SU-DHL-6 (cell line): ENCODE measurements around the gene SAPCD1.

Source experiments
- H2AFZ ChIP-seq: fragments of 200-600 bp; sonication (generic); 2 replicates; pipeline ENCODE4 v1.6.1; 2014; ENCODE audit warnings: low read depth, mild to moderate bottlenecking, moderate library complexity, mixed read lengths, antibody characterized with exemption, low read length; ENCODE audit not compliant: severe bottlenecking
- H3F3A ChIP-seq: fragments of 200-600 bp; shearing (Covaris generic); 2 replicates; pipeline ENCODE4 v1.6.0; 2016; ENCODE audit warnings: antibody characterized with exemption, mild to moderate bottlenecking; ENCODE audit not compliant: insufficient read depth
- H3K27ac ChIP-seq: fragments of 200-600 bp; sonication (generic); 2 replicates; pipeline ENCODE4 v1.5.1; 2016; ENCODE audit warnings: low read depth, mild to moderate bottlenecking, low read length, moderate library complexity, mixed read lengths
- H3K27me3 ChIP-seq: fragments of 200-600 bp; sonication (generic), shearing (Covaris generic); 2 replicates; pipeline ENCODE4 v1.6.0; 2014; ENCODE audit warnings: mild to moderate bottlenecking, low read length
- H3K36me3 ChIP-seq: fragments of 200-600 bp; sonication (generic); 2 replicates; pipeline ENCODE4 v1.6.1; 2014; ENCODE audit warnings: mild to moderate bottlenecking, low read length, mixed read lengths
- H3K4me2 ChIP-seq: fragments of 300-600, 200-600 bp; shearing (Covaris generic), sonication (generic); 2 replicates; pipeline ENCODE4 v1.6.0; 2014; ENCODE audit warnings: low read length, low read depth, mild to moderate bottlenecking; ENCODE audit not compliant: poor library complexity, severe bottlenecking
- H3K4me3 ChIP-seq: fragments of 200-600 bp; sonication (generic); 2 replicates; pipeline ENCODE4 v1.5.1; 2014; ENCODE audit warnings: antibody characterized with exemption, low read length, mild to moderate bottlenecking, mixed read lengths; ENCODE audit not compliant: insufficient read depth, poor library complexity, severe bottlenecking
- H3K79me2 ChIP-seq: fragments of 200-600 bp; sonication (generic); 2 replicates; pipeline ENCODE4 v1.6.1; 2014; ENCODE audit warnings: mild to moderate bottlenecking, low read length, moderate library complexity; ENCODE audit not compliant: insufficient read depth
- H3K9ac ChIP-seq: fragments of 200-600 bp; sonication (generic); 2 replicates; pipeline ENCODE4 v1.7.0; 2014; ENCODE audit warnings: mild to moderate bottlenecking, low read length
- H3K9me2 ChIP-seq: fragments of 200-600 bp; sonication (generic); replicated peaks from 2 replicates; pipeline ENCODE4 v1.6.1; 2014; ENCODE audit warnings: low read length; ENCODE audit not compliant: insufficient read depth
- H3K9me3 ChIP-seq: fragments of 200-600 bp; sonication (generic); 2 replicates; pipeline ENCODE4 v1.6.1; 2014; ENCODE audit warnings: low read length, mixed read lengths; ENCODE audit not compliant: insufficient read depth
- H4K20me1 ChIP-seq: fragments of 200-600 bp; sonication (generic); 2 replicates; pipeline ENCODE4 v1.6.1; 2014; ENCODE audit warnings: low read depth, mild to moderate bottlenecking, antibody characterized with exemption, low read length, moderate library complexity, mixed read lengths
- CTCF ChIP-seq: fragments of 200-600 bp; sonication (generic); IDR thresholded peaks from one replicate; pipeline ENCODE4 v1.5.1; 2017; ENCODE audit warnings: antibody characterized with exemption, mild to moderate bottlenecking, low read length, moderate library complexity; ENCODE audit not compliant: insufficient read depth, poor library complexity, severe bottlenecking
- EZH2phosphoT487 ChIP-seq: fragments of 200-600 bp; sonication (generic), shearing (Covaris generic); conservative IDR thresholded peaks from 2 replicates; pipeline ENCODE4 v1.6.1; 2018; ENCODE audit warnings: mild to moderate bottlenecking, antibody characterized with exemption, low read length, moderate library complexity, mixed read lengths

SAPCD1 gene

GRCh38 chr6:31742894-31743293 is 19.6 kb upstream of the SAPCD1 start:
- no peaks in the 10 kb centered on the region for H3K9me3 ChIP-seq
- H3K4me2 ChIP-seq, result no peak overlapping the region
- no peak for TF ChIP-seq CTCF
- TF ChIP-seq EZH2phosphoT487, result no peak
- no peak overlapping the region for H3K27ac ChIP-seq
- no peak overlapping the region for H3K4me3 ChIP-seq
- peaks cover 44% of the 10 kb centered on the region for H3F3A ChIP-seq
- H3K79me2 ChIP-seq, result peaks cover 11% of the 10 kb centered on the region; the same call in 1 of the 2 replicates
- H3K36me3 ChIP-seq, result peaks cover 18% of the 10 kb centered on the region
- H4K20me1 ChIP-seq, result no peaks in the 10 kb centered on the region
- H2AFZ ChIP-seq, result no peak overlapping the region
- H3K27me3 ChIP-seq, result no peaks in the 10 kb centered on the region
- no peaks in the 10 kb centered on the region for H3K9me2 ChIP-seq
- H3K9ac ChIP-seq, result no peak overlapping the region

DNA sequence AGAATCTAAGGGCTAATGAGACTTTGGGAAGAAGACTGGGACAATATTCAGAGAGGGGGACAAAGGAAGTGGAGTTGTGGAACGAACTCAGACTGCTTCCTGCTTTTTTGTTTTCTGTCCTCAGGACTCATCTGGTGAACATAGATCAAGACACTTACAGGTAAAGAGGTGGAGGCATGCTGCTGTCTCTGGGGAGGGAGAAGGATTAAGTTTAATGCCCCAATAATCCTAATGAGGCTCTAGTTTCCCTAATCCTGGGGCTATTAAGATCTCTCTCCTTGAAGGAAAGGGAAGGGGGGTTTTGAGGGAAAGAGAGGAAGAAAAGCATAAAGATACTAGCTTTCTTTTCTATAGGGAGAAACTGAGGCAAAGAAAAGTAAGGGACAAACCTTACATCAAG is 18.0 kb upstream of the SAPCD1 start:
- peaks cover 11% of the 10 kb centered on the region; the same call in 1 of the 2 replicates for H3K79me2 ChIP-seq
- H3K27ac ChIP-seq, result no peak overlapping the region
- H3K9ac ChIP-seq, result no peak overlapping the region
- no peaks in the 10 kb centered on the region for H3K9me2 ChIP-seq
- no peak overlapping the region for H3K4me3 ChIP-seq
- H3K36me3 ChIP-seq, result peaks cover 20% of the 10 kb centered on the region
- no peak for TF ChIP-seq CTCF
- no peak for TF ChIP-seq EZH2phosphoT487
- peaks cover 28% of the 10 kb centered on the region for H3F3A ChIP-seq
- H4K20me1 ChIP-seq, result no peaks in the 10 kb centered on the region
- H3K9me3 ChIP-seq, result no peaks in the 10 kb centered on the region
- no peaks in the 10 kb centered on the region for H3K27me3 ChIP-seq
- no peak overlapping the region for H3K4me2 ChIP-seq
- no peak overlapping the region for H2AFZ ChIP-seq

GRCh38 chr6:31749301-31750036 is 13.0 kb upstream of the SAPCD1 start:
- H3K9me3 ChIP-seq, result no peaks in the 10 kb centered on the region
- H3K9me2 ChIP-seq, result no peaks in the 10 kb centered on the region
- no peak for TF ChIP-seq CTCF
- TF ChIP-seq EZH2phosphoT487, result no peak
- H3K9ac ChIP-seq, result no peak overlapping the region
- H2AFZ ChIP-seq, result no peak overlapping the region
- no peak overlapping the region for H3K27ac ChIP-seq
- no peak overlapping the region for H3K4me2 ChIP-seq
- no peak overlapping the region for H3K4me3 ChIP-seq
- 0 out of 2 replicates have a peak, but pooled peaks cover 16% of the 10 kb centered on the region for H3F3A ChIP-seq
- H3K79me2 ChIP-seq, result no peaks in the 10 kb centered on the region
- H4K20me1 ChIP-seq, result no peaks in the 10 kb centered on the region
- no peaks in the 10 kb centered on the region for H3K27me3 ChIP-seq
- peaks cover 3% of the 10 kb centered on the region; the same call in 1 of the 2 replicates for H3K36me3 ChIP-seq
